Ureter (tissue), 1 donor: Measurements from ENCODE around the gene CDH13. TPM values are rescaled to one million over a fixed set of nuclear protein-coding genes. Genes with fewer than 3 reads are reported as not detected.

Experiments
- DNase-seq: peaks from one replicate; pipeline ENCODE4 v3.0.0-alpha.2; 2020; ENCODE audit warnings: low spot score
- total RNA-seq: library from RNA; stranded (reverse); gene quantifications from one replicate; pipeline ENCODE4 v1.2.4, GENCODE V29; 2023
- donor health status: DM: yes; HTN: yes; CAD: no.

CDH13 gene
- total RNA-seq, 1 donor from 2014 or later: 5.9 TPM

- DNase-seq: no peak
Observed at GRCh38 chr16:82628088-82628423, 1.3 kb downstream of the CDH13 start.

GRCh38 chr16:82628711-82629110 is 1.9 kb downstream of the CDH13 start:
- no peak for DNase-seq

GRCh38 chr16:82629441-82630027 is 2.8 kb downstream of the CDH13 start:
- no peak for DNase-seq

DNA sequence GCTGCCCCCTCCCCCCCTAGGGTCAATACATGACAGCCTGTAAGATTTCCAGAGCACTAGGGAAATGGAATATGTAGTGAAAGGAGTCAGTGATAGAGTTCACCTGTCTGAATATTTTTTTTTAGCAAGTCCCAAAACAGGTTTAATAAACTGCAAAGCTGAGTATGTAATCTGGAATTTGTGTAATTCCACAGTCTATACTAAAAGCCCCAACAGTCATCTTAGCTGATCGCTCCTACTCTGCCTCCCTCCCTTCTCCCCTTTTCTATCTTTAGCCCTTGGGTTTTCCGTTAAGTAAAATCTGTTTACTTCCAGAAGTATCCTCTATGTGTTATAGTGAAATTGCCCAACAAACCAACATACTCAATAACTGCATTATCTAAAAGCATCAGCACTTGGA is 3.5 kb downstream of the CDH13 start:
- no peak for DNase-seq

- DNase-seq: no peak
Observed at GRCh38 chr16:82630688-82631087, 3.9 kb downstream of the CDH13 start.

DNA sequence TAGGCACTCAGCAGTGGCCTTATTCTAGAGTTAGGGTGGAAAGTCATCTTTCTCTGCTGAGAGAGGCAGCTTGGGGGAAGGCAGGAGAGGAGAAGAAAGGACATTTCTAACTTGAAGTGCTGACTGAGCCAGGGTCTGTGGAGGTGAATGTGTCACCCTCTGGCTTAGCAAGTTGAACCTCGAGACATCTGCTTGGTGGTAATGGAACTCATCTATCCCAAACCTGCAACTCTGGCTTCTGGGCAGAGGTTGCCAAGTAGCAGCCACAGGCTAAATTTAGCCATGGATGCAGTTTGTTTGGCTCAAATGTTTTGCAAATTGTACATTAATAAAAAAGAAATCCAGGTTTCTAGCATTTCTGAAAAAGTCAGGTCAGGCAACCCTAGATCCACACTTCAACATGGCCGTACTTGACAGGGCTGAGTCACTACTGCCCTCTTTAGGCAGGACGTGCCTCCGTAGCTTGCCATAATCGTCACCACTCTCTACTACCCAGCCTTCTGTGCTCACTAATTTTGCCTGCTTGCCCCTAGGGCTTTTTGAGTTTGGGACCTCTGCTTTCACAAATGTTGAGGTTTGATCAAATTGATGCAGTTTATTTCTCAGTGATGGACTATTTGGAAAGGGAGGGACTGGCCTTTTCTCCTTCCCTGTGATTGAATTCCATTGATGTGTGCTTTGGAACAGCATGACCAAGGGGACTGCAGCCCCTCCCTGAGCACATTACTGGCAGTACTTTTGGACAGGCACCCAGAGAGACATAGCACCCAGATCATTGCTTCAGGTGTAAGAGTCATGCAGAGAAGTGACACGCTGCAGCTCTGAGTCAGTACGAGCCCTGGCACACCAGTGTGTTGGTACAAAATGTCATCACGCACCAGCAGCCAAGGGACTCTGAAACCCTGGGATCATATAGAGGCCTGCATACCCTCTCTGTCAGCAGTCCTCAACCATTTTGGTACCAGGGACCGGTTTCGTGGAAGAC is 5.2 kb downstream of the CDH13 start:
- no peak for DNase-seq

DNA sequence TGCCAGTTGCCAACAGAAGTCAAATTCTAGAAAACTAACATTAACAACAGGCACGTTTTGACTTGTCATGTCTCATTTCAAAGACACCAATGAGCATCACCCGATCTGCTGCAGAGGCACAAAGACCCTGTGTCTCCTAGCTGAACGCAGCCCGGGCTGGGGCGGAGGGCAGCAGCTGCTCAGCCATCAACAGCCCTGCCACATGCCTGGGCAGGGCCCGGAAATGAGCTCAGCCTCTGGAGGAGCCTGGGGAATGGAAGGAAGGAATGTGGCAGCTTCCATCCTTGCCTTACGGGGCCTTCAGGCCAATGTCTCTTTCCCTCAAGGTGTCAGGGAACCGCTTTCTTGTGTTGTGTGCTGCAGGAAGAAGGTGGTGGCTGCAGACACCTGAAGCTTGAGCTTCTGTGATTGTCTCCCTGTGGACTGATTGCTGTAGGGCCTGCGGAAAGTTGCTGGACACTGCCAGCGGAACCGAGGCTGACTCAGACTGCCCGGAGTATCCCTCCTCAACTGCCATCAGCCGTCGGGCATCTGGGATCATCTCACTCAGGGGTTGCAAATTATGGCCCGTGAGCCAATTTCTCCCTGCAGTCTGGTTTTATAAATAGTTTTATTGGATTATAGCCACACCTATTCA is 7.3 kb downstream of the CDH13 start:
- no peak for DNase-seq

GRCh38 chr16:82634955-82635610 is 8.3 kb downstream of the CDH13 start:
- no peak for DNase-seq

GRCh38 chr16:82636485-82636884 is 9.7 kb downstream of the CDH13 start:
- DNase-seq: no peak

DNA sequence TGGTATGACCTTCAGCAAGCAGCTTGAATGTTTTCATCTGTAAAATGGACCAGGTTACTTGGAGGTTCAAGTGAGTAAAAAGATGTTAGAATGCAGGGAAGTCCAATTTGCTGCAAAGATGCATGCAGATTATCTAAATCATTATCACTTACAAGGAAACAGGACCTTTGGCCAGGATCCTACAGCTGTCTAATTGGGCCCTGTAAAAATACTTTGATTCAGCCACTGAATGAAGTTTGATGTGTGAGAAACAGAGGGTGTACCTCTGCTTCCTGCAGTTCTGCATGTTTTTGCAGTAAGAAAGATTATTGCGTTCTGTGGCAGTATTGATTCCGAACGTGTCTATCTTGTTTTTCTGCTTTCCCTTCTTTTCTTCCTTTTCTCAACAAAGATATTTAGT is 10.2 kb downstream of the CDH13 start:
- no peak for DNase-seq

GRCh38 chr16:82638095-82638798 is 11.5 kb downstream of the CDH13 start:
- DNase-seq: no peak

DNA sequence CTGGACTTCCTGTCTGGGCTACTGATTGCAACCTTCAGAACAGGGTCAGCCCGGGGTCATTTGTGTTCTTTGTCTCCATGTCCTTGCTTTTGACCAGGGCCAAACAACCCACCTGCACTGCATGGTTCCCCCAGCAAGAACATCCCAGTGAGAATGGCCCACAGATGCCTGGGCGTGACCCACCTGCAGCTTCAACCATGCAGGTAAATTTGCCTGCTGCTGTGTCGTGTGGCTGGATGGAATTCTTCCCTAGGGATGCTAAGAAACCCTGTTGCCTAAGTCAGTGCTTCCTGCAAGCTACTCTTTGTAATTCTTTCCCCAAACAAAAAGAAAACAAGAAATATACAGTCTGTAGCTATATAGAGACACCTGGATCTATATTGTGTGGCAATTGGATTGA is 12.5 kb downstream of the CDH13 start:
- DNase-seq: no peak

DNA sequence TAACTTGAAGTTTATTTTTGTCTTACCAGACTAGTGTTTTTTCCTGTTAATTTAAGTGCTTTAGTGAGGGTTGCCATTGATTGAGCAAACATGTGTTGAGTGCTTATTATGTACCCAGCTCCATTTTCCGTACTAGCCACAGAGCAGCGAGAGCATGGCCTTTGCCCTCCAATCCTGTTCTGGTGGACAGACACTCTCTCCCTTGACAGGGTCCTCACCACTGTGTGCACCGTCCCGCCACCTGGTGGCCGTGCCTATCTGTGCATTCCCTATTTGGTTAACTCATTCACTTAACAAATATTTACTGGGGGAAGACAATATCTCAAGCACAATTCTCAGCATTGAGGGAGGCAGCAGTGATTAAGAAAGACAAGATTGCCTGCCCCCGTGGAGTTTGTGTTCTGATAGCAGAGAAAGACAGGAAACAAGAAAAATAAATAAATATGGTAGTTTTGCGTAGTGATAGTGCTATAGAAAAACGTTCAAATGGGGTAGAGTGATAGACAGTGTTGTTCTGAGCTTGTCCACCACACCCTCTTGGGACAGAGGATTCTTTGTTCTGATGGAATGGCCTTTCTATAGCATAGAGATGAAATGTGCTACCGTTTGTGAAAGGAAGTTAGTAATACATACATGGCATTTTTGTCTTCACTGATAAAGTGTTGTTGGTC is 13.0 kb downstream of the CDH13 start:
- DNase-seq: no peak

GRCh38 chr16:82641336-82641984 is 14.7 kb downstream of the CDH13 start:
- no peak for DNase-seq

GRCh38 chr16:82643136-82643535 is 16.4 kb downstream of the CDH13 start:
- DNase-seq: no peak

- no peak for DNase-seq
Observed at GRCh38 chr16:82643936-82644630, 17.3 kb downstream of the CDH13 start.

DNA sequence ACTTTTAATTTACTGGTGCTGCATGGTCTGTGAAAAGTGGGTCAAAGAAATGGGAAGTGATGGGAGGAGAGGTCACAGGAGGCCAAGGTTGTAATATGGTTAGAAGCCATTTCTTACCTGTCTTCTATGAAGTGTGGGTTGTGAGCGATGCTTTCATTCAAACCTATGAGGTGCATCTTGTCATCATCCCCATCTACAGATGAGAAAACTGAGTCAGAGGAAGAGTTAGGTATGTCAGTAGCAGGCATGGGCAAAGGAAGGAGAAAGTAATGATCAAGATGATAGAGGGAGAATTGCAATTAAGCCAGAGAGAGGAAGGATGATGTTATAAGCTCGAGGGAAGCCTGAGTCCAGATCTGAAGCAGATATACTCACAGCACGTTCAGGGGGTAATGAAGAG is 19.7 kb downstream of the CDH13 start:
- DNase-seq: no peak

DNA sequence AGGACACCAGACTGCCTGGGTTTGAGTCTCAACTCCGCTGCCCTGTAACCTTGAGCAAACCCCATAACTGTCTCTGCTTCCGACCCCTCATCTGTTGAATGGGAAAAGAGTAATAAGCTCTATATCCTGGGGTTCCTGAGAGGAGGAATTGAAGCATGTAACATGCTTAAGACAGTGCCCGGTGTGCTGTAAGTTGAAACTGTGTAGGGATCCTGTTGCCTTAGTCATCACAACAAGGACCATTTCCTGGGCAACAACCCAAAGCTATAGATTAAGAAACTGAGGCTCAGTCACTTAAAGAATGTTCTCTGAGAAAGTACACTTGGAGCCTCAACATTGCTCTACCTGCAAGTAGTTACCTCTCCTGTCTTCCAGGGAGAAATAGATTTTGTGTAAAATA is 23.0 kb downstream of the CDH13 start:
- no peak for DNase-seq

GRCh38 chr16:82650804-82651203 is 24.0 kb downstream of the CDH13 start:
- no peak for DNase-seq
